Ecto neural progenitor cell (in vitro differentiated cells): ENCODE measurements around the gene PLIN4.
A peak's percentile ranks its signal among the peaks of the same experiment; 100 is the strongest.
"Not testable (repeated sequence)": the region's sequence is repeated elsewhere in the genome, so short reads cannot be mapped to it uniquely, and the experiment has no call there.

Source experiments
- DNase-seq: peaks from one replicate; pipeline ENCODE4 v3.0.0-alpha.2; 2018; ENCODE audit warnings: low spot score

PLIN4 gene, protein sequence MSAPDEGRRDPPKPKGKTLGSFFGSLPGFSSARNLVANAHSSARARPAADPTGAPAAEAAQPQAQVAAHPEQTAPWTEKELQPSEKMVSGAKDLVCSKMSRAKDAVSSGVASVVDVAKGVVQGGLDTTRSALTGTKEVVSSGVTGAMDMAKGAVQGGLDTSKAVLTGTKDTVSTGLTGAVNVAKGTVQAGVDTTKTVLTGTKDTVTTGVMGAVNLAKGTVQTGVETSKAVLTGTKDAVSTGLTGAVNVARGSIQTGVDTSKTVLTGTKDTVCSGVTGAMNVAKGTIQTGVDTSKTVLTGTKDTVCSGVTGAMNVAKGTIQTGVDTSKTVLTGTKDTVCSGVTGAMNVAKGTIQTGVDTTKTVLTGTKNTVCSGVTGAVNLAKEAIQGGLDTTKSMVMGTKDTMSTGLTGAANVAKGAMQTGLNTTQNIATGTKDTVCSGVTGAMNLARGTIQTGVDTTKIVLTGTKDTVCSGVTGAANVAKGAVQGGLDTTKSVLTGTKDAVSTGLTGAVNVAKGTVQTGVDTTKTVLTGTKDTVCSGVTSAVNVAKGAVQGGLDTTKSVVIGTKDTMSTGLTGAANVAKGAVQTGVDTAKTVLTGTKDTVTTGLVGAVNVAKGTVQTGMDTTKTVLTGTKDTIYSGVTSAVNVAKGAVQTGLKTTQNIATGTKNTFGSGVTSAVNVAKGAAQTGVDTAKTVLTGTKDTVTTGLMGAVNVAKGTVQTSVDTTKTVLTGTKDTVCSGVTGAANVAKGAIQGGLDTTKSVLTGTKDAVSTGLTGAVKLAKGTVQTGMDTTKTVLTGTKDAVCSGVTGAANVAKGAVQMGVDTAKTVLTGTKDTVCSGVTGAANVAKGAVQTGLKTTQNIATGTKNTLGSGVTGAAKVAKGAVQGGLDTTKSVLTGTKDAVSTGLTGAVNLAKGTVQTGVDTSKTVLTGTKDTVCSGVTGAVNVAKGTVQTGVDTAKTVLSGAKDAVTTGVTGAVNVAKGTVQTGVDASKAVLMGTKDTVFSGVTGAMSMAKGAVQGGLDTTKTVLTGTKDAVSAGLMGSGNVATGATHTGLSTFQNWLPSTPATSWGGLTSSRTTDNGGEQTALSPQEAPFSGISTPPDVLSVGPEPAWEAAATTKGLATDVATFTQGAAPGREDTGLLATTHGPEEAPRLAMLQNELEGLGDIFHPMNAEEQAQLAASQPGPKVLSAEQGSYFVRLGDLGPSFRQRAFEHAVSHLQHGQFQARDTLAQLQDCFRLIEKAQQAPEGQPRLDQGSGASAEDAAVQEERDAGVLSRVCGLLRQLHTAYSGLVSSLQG (N-terminal part only)

DNA sequence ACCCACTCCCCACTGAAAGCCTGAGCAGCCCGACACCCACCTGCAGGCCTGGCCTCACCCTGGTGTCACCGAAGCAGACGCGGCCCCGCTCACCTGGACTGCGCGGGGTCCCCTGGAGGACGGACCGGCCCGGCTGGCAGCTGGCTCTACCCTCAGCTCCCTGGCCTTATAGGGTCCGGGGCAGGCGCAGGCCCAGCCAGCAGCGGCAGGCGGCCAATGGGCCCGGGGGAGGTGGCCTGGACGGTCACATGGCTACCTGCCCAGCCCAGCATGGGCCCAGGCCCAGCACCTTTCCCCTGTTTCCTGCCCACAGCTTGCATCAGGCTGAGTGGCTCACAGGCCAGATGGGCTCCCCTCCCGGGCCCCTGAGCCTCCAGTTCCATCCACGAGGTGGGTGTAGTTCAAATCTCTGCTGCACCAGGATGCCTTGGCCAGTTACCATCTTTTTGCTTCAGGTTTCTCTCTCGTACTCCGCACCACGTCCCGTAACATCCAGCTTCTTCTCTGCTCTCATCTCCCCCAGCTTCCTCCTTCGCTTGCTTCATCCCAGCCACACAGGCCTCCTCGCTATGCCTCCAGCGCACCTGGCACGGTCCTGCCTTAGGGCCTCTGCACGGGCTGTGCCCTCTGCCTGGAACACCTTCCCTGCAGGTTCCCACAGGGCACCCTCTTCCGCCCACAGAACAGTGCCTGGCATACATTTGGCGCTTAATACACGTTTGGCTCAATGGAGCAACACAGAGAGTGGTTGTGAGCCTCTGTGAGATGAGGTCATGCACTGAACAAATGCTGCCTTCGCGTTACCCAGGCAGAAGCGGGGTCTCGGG is at the start of gene PLIN4:
Gene PLIN4, minus strand, starts transcription at position 142 of the 827 bp plus-strand sequence. CDS start 214 bp downstream, outside the sequence.
- no peak for DNase-seq

- DNase-seq, result peak; percentile 86
Measured at GRCh38 chr19:4567584-4568071, 49.3 kb upstream of the PLIN4 start.

DNA sequence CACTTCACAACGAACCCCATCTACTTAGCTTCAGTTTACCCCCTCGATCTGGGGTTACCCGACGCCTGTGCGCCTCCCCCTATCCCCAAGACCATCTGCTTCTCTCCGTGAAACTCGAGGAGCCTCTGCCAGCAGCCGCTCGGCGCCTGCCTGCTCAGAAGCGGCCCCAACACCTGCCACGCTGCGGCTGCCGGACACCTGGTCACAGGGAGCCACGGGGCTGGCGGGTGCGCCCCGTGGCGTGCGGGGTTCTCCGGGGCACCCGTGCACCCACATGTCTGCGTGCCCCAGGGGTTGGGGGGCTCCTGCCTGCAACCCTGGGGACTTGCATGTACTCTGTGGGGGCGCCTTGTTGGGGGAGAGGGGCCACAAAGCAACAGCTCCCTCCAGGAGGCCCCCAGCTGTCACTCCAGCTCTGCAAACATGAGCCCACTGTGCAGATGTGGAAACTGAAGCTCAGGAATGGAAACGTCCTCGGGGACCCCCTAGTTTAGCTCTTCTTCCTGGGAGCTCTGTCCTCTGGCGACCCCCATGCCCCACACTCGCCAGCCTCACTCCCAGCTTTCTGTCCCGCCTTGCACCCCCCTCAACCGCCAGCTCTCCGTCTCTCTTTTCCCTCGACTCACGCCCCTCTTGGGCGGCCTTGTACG is 48.2 kb upstream of the PLIN4 start:
- DNase-seq, result no peak

GRCh38 chr19:4563562-4563961 is 45.3 kb upstream of the PLIN4 start:
- DNase-seq, result not testable (repeated sequence)

- not testable (repeated sequence) for DNase-seq
Measured at GRCh38 chr19:4562085-4562484, 43.8 kb upstream of the PLIN4 start.

- DNase-seq, result no peak
Measured at GRCh38 chr19:4559569-4559968, 41.3 kb upstream of the PLIN4 start, which contains the start of gene SEMA6B. Gene SEMA6B (minus strand): TSS chr19:4559684. CDS start chr19:4558457, 1,227 bp downstream.

DNA sequence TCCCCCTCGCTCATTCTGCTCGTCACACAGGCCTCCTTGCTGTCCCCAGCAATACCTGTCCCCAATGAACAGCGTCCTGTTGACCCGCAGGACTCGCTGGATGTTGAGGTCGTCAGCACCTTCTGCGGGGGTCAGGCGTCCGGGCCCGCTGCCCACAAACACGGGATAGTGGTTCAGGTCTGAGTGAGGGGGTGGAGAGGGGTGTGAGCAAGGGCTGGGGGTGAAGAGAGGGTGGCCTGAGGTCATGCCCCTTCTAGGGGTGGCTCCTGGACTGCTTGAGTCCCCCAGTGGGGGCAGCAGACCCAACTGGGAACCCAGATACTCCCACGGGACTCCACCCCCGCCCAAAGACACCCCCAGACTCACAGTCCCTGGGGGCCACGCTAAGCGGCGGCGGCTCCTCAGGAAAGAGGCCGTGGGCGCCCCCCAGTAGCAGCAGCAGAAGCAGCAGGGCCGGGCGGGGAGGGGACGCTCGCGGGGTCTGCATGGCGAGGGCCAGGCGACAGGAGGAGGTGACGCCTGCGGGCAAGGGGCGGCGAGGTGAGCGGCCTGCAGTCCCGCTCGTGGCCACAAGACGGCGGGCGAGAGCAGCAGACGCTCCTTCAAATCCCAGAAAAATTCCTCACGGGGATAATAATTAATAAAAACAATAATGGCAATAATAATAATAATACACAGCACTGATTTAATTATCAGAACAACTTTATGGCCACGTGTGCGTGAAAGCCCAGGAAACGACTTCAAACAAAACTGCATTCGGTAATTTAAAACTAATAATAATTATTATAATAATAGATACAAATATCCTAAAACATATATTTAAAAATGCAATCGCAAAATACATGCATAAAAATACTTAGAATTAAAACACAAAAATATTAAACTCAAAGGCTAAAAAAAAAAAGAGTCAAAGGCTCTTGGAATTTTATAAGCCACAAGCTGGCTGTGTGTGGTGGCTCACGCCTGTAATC is 40.0 kb upstream of the PLIN4 start:
- DNase-seq, result peak; percentile 83

DNA sequence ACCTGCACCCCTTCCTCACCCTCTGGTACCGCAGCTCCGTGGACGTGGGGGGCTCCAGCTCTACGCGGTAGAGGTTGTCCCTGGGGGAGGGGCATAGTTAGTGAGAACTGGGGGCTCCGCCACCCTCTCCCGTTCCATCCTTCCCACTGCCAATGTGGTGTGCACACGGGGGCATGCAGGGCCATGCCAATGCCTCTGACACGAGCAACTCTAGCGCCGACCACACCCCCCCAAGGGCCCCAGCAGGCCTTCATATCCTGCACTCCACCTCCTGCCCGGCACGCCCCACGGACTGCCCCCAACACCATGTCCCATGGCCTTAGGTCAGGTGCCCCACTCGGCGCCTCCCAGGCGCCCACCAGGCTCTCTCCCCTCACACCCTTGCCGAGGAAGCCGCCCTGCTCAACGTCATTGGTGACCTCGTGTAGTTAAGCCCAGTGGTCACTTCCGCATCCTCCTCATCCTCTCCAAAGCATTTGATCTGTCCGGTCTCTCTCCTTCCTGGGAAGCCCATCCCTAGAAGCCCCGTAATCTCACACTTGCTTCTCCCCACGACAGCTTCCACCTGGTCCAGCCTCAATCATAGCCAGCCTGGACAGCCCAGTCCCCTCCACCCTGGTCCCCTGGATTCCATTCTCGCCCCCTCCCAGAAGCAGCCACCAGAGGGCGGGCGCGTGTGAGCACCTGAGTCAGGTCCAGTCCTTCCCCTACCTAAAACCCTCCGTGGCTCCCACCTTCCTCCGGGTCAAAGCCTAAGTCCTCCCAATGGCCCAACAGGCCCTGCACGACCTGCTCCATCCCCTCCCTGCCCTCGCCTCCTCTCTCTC is 39.1 kb upstream of the PLIN4 start:
- no peak for DNase-seq

- peak; percentile 76 for DNase-seq
Measured at GRCh38 chr19:4556597-4557127, 38.4 kb upstream of the PLIN4 start.

DNA sequence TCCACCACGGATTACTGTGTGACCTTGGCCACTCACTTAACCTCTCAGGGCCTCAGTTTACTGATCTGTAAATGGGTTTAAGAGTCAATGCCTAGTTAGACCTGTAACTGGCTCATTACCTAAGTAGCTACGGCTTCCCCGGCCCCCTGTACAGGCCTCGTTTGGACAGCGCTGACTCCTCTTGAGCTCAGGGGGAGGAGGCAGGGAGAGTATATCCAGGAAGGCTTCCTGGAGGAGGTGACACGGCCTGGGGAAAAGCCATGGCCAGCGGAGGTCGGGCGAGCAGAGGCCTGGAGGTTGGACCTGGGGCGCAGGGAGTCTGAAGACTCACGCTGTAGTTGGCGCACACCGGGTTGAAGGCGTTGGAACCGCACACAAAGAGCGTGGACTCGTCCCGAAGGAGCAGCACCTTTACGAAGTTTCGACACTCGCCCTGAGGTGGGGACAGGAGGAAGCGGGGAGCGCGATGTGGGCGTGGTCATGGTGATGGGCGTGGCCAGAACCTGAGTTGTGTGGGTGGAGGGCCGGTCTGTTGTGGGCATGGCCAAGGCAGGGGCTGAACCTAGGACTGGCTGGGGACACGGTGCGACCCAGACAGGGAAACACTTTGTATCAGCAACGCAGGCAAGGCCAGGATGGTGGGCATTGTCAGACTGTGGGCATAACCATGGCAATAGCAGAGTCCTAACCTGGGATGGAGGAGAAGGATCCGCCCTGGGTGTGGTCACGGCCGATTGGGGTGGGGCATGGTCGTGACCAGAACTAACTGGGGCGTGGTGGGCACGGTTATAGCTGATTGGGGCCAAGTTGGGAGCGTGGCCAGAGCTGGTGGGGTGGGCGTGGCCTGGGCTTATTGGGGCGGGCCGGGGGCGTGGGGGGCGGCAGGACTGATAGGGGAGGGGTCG is 37.6 kb upstream of the PLIN4 start:
- DNase-seq, result no peak

GRCh38 chr19:4554717-4555116 is 36.4 kb upstream of the PLIN4 start:
- DNase-seq, result no peak

GRCh38 chr19:4553775-4554174 is 35.5 kb upstream of the PLIN4 start:
- no peak for DNase-seq

DNA sequence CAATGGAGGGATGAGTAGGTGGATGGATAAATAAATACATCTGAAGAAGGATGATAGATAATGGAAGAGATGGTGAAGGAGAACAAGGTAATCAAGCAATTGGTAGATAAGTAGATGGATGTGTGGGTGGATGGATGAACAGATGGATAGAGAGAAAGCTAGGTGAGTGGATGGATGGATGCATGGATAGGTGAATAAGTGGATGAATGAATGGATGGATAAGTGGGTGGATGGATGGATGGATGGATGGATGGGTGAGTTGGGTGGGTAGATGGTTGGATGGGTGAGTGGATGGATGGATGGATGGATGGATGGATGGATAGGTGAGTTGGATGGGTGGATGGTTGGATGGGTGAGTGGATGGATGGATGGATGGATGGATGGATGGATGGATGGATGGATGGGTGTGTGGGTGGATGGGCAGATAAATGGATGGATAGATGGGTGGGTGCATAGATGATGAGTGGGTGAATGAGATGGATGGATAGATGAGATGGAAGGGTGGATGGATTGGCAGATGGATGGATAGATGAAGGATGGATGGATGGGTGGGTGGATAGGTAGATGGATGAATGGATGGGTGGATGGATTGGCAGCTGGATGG is 34.9 kb upstream of the PLIN4 start:
- no peak for DNase-seq

DNA sequence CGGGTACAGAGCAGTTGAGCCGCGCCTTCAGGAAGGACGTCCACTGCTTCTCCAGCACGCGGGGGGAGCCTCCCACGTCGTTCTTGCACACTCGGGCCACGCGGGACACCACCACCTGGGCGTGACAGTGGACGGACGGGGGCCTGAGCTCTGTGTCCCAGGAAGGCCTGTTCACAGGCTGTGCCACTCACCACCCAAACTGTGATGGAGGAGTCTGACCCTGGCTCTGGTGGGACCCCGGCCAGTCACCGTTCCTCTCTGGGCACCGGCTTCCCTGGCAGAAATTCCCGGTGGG is 34.2 kb upstream of the PLIN4 start:
- no peak for DNase-seq

GRCh38 chr19:4550479-4551050 is 32.3 kb upstream of the PLIN4 start:
- DNase-seq, result no peak

DNA sequence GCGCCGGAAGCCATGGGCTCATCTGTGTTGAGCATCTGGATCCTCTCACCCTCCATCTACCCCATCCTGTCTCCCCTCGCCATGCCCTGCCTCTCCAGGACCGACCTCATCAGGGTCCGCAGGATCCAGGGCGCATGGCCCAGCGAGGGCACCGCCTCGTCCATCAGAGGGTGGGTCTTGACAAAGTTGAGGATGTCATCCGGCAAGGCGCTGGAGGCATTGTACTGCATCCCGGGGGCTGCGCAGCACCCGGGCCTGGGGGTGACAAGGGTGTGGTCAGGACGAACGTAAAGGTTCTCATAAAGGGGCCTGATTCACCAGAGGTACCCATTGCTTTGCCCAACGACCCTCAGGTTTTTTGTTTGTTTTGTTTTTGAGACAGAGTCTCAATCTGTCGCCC is 31.7 kb upstream of the PLIN4 start:
- DNase-seq, result no peak

DNA sequence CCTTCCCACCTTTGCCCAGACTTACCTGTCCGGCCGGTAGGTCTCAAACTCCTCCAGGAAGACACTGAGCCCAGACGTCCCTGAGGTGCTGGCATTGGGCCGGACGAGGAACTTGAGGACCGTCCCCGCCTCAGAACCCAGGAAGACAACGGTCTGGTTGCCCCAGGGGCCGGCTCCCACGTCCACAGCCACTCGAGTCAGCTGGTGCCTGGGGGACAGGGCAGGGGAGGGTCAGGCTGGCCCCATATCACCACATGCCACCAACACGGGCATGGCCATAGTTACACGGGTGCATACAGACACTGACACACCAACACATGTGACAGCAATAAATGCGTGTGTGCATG is 29.9 kb upstream of the PLIN4 start:
- no peak for DNase-seq
